Hepatocyte (in vitro differentiated cells): Measurements from ENCODE around the gene MAP3K10.

ENCODE experiments used
- CTCF ChIP-seq: fragments of 200-600 bp; sonication (generic); IDR thresholded peaks from 2 replicates; pipeline ENCODE4 v1.5.1; 2016; ENCODE audit warnings: antibody characterized with exemption, mild to moderate bottlenecking; ENCODE audit not compliant: poor library complexity
- EZH2 ChIP-seq: fragments of 200-600 bp; sonication (generic); IDR thresholded peaks from 2 replicates; pipeline ENCODE4 v1.6.1; 2016; ENCODE audit warnings: antibody characterized with exemption, mild to moderate bottlenecking, borderline replicate concordance

GRCh38 chr19:40214936-40215335 is 23.7 kb downstream of the MAP3K10 start:
- TF ChIP-seq CTCF, result no peak
- TF ChIP-seq EZH2, result no peak
